Left kidney (tissue), 8 donors: Measurements from ENCODE around the gene TMPRSS11B. TPM values are rescaled to one million over a fixed set of nuclear protein-coding genes. Genes with fewer than 3 reads are reported as not detected.
A peak's percentile ranks its signal among the peaks of the same experiment; 100 is the strongest.
"Not testable (repeated sequence)": the region's sequence is repeated elsewhere in the genome, so short reads cannot be mapped to it uniquely, and the experiment has no call there.

Experiments
- DNase-seq: peaks from one replicate; pipeline ENCODE4 v3.0.0-alpha.2; 2013
- long read RNA-seq, 8 donors: transcript quantifications; one replicate each; lab custom pipeline, GENCODE V29; 2026
- polyA plus RNA-seq: library from polyadenylated mRNA; unstranded; fragments of 120-200 nt; gene quantifications from one replicate; pipeline ENCODE4 v1.2.1, GENCODE V29; 2013; ENCODE audit not compliant: insufficient read length

TMPRSS11B gene, protein sequence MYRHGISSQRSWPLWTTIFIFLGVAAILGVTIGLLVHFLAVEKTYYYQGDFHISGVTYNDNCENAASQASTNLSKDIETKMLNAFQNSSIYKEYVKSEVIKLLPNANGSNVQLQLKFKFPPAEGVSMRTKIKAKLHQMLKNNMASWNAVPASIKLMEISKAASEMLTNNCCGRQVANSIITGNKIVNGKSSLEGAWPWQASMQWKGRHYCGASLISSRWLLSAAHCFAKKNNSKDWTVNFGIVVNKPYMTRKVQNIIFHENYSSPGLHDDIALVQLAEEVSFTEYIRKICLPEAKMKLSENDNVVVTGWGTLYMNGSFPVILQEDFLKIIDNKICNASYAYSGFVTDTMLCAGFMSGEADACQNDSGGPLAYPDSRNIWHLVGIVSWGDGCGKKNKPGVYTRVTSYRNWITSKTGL
- polyA plus RNA-seq, result 0.08 TPM
- long read RNA-seq, donor 1, result 0 reads
- long read RNA-seq, donor 2, result 0 reads
- long read RNA-seq, donor 3, result 0 reads
- long read RNA-seq, donor 4, result 0 reads
- long read RNA-seq, donor 5, result 0 reads
- long read RNA-seq, donor 6, result 0 reads
- long read RNA-seq, donor 7, result 0 reads
- long read RNA-seq, donor 8, result 0 reads

DNA sequence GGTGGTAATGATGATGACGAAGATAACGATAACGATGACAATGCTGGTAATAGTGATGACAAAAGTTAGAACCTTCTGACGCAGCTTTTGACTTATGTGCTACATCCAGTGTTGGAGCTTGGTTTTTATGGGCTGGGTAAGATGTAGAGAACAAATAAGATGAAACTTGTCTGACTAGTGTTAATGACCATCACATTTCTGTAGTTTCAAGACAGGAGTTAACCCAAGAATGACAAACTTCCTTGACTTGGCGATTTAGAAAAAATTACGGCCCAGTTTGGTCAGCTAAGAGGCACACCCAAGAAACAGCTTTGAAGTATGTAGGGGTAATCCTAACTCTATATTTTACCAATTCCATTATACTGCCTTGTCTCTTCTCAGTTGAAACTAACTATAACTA is at the start of gene TMPRSS11B:
Gene TMPRSS11B (minus strand): TSS at position 101 of the 400 bp plus-strand sequence. CDS start 136 bp downstream, outside the sequence.
- no peak for DNase-seq

DNA sequence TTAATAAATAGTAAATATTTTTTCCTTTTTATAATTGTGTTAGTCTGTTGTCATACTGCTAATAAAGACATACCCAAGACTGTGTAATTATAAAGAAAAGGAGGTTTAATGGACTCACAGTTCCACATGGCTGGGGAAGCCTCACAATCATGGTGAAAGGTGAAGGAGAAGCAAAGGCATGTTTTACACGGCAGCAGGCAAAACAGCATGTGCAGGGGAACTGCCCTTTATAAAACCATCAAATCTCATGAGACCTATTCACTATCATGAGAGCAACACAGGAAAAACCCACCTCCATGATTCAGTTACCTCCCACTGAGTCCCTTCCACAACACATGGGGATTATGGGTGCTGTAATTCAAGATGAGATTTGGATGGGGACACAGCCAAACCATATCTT is 45.8 kb upstream of the TMPRSS11B start:
- no peak for DNase-seq

DNA sequence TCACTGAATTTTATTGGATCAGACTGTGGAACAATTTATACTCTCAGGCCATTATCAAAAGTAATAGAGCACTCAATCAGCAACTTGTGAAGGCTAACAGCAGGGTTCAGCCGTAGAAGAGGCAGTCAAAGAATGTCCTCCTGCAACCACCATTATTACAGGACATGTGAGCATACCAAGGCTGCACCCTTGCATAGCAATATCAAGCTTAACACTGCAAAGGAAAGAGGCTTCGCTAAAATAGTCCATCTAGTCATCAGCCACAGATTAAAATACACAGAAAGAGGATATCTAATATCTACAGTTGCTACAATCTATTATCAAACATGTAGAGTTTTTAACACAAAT is 42.9 kb upstream of the TMPRSS11B start:
- DNase-seq, result no peak

DNA sequence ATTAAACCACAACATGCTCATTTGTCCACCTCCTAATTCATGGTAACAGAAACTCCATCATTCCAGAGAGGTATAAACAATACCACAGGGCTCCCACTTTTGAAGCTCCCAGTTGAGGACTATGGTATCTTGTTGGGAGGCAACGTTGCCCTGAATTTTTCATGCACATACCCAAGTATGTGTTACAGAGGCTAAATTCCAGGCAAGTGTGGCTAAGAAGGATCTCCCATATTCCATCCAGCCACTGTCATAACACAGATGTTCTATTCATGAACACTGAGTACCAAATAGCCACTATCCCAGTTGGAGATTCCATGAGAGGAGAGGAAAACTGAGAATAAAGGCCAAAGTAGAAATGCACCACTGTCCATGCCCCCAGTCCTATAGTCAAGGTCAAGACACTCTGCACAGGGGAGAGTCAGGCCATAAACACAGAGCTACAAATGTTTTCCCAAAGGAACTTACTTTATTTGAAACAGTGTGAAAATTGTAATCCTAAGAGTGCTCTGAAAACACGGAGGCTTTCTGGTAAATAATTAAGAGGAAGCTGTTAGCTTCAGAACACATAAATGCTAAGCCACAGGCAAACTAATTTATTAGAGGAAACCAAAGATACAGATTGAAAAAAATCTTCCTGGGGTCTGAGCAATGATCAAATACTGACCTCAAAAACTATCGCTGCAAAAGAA is 42.4 kb upstream of the TMPRSS11B start:
- DNase-seq, result no peak

DNA sequence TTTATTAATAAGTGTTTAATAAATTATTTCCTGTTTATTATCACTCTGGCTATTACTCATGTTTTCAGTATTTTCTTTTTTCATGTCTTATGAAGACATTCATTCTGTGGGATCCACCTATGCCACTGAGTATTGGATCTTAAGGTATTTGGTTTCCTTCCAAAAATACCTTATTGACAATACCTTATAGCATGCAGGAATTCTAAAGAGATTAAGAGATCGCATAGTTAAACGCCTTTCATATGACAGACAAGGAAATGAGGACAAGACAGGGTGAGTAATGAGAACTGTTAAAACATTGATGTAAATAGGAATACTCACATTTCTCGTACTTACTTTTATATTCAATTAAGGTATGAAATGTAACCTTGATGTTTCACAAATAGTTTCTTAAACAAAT is 38.2 kb upstream of the TMPRSS11B start:
- DNase-seq, result no peak

DNA sequence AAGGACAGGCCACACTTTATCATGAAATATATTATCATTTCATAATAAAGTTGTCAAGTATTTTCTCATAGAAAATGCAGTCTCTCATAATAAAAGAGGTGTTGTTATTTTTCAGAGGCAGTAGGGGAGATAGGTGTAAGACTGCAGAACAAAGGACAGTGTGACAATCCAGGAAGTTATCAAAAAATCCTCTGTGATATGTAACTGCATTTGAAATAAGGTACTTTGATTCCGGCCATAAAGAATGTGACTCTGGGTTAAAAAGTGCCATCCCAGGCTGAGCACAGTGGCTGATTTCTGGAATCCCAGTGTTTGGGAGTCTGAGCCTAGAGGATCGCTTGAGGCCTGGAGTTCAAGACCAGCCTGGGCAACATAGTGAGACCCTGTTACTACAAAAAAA is 37.6 kb upstream of the TMPRSS11B start:
- DNase-seq, result no peak

DNA sequence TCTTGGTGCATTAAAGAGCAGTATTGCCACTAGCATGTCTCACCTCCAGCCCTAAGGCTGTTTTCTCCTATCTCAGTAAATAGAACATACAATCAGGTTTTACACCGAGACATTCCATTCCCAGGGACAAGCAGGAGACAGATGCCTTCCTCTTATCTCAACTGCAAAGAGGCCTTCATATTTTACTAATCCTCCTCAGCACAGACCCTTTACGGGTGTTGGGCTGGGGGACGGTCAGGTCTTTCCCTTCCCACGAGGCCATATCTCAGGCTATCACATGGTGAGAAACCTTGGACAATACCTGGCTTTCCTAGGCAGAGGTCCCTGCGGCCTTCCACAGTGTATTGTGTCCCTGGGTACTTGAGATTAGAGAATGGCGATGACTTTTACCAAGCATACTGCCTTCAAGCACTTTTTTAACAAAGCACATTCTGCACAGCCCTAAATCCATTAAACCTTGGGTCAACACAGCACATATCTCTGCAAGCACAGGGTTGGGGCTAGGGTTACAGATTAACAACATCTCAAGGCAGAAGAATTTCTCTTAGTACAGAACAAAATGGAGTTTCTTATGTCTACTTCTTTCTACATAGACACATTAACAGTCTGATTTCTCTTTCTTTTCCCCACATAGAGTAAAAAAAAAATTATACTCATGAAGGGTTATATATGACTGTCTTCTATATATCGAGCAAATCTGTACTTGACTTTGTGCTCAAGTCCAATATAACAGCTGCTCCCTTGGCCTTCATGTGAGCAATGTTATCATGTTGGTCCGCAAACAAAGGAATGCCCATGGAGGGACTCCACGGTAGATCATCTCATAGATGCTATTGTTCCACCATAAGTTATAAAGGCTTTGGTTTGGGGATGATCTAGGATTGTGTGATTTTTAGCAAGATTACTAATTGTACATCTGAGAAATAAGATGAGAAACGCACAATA is 36.6 kb upstream of the TMPRSS11B start:
- not testable (repeated sequence) for DNase-seq

DNA sequence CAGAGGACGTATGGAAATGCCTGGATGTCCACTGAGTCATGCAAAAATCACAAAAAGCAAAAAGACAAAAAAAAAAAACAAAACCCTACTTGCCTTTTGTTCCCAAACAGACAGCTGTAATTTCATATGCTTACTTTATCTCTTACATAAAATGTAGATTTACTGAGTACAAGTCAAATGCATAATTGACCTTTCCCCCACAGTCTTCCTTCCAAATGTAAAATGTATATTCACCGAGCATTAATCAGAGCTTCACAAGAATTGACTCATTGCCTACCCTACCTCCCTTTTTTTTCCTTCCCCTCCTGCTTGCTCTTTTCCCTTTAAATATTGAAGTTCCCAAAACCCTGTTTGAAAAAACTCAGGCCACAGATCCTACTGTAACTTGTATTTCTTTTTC is 32.5 kb upstream of the TMPRSS11B start:
- no peak for DNase-seq

DNA sequence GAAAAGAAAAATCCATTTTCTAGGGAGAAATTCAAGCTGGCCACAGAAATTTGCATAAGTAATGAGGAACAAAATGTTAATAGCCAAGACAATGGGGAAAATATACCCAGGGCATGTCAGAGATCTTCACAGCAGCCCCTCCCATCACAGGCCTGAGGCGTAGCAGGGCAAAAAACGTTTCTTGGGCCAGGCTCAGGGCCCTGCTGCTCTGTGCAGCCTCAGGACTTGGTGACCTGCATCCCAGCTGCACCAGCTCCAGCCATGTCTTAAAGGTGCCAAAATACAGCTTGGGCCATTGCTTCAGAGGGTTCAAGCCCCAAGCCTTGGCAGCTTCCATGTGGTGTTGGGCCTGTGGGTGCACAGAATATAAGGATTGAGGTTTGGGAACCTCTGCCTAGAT is 32.1 kb upstream of the TMPRSS11B start:
- DNase-seq, result no peak

DNA sequence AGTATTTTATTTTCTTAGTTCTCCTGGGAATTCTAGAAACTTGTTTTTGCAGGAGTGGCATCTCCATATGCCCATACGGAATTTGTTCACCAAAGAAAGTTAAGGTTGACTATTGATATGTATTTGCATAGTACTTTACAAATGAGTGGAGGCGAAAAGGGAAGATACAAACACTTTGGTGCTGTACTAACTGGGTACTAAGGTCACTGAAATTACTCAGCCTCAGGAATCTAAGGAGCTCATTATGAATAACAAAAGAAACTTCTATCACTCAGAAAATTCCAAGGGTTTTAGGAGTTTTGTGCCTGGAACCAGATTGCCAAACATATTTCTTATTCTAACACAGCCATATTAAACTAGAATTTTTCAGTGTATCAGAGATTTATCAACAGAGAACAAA is 27.4 kb upstream of the TMPRSS11B start:
- no peak for DNase-seq

DNA sequence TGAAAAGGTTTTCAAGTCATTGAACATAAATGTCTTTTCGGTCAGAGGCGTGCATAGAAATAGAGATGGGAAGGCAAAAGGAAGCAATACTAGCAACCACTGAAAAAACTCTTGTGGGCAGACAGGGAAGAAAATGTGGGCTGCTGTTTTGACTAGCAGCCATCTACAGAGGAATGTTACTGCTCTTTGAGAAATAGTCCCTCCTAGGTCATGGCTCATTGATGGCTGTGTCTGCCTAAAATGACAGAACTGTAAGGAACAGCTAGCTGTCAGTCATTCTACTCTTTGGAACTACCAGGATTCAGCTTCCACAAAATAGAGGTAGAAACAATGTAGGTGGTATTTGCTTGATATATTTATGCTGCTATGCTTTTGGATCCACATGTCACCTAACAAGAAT is 26.9 kb upstream of the TMPRSS11B start:
- DNase-seq, result no peak

DNA sequence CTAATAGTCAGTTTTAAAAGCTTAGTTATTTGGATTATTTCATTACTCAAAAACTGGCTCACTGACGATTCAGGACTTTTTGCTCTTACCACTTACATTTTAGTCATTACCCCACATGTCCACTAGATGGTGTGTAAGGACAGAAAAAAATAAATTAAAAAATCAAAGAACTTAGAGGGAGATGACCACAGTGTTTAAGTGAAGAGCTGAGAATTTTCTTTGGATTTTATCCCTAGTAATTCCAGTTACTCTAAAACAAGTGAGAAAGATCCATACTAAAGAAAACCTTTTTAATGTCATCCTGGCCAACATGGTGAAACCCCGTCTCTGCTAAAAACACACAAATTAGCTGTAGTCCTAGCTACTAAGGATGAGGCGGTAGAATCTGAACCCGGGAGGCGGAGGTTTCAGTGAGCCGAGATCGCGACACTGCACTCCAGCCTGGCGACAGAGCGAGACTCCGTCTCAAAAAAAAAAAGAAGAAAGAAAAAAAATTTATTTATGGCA is 26.4 kb upstream of the TMPRSS11B start:
- peak; percentile 75 for DNase-seq

DNA sequence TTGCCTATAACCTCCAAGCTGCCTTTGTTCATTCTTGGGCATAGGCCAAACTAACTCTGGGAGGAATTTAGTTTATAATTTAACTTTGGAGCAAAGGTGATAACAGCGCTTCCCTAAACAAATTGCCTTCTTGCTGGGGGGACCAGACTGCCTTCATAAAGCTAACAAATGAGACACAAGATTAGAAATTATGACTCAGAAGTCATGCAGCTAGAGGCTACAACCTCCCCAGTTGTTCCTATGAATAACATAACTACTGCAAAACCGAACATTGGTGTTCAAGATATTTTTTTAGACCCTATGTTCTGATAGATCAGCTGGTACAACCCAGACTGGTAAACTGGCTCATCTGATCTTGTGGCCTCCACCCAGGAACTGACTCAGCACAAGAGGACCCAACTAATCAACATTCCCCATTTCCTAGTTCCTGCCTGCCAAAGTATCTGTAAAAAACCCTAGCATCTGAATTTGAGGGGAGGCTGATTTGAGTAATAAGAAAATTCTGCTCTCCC is 22.0 kb upstream of the TMPRSS11B start:
- DNase-seq, result no peak

DNA sequence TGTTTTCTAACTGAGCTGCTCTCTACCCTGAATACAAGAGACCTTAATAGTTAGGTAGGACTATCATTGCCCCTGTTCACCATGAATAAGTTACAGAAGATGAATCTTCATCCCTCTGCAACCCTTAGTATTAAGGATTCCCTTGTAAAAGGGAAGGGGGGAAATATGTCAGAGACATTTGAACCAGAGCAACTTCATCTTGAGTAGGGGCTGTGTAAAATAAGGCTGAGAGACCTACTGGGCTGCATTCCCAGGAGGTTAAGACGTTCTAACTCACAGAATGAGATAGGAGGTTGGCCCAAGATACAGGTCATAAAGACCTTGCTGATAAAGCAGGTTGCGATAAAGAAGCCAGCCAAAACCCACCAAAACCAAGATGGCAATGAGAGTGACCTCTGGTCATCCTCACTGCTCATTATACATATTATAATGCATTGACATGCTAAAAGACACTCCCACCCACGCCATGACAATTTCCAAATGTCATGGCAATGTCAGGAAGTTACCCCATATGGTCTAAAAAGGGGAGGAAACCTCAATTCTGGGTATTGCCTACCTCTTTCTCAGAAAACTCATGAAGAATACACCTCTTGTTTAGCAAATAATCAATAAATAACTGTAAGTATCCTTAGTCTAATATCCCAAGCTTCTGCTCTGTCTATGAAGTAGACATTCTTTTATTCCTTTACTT is 19.5 kb upstream of the TMPRSS11B start:
- no peak for DNase-seq

DNA sequence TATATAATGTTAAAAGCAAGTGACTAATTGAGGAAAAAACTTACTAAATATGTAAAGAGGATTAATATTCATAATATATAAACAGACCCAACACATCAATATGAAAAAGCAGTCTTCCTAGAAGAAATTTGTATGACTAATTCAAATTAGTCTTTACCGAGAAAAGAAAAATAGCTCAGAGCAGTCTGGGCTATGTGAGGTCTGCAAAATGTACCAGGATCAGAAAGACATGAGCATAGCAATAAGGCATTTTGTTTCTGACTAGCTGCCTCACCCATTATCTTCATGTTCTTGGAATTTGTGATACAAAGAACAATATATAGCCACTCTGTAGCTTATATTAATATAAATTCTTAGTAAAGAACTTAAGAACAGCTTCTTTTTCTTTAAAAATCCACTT is 13.7 kb upstream of the TMPRSS11B start:
- no peak for DNase-seq

DNA sequence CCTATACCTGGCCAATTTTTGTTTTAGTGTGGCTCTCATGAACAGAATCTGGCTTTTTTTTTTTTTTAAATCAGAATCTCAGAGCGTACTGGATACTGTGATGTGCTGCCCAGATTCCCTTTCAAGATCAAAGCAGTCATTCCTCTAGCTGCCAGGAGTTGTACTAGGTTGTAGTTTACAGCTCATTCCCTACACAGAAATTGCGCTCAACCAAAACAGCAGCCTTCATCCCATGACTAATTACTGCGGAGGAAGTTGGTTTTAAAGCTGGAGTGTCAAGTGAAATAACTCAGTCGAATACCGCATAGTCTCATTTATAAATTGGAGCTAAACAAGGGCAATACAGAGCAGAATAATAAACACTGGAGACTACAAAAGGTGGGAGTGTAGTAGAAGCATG is 12.2 kb upstream of the TMPRSS11B start:
- DNase-seq, result peak; percentile 20

DNA sequence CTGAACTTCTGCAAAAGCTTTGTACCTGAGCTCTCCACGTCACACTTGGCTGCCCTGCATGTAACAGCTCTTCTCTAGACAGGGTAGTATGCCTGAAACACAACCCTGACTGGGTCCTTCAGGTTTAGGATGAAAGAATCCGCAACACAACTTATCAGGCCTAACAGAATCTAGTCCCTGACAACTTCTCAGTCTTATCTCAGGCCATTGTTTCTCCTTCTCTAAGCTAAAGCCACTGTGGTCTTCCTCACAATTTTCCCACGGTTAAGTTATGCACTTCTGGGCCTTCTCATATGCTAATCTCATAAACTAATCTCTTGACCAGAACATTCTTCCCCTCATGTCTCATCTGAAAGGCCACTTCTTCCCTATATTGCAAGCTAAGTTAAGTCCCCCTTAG is 10.8 kb upstream of the TMPRSS11B start:
- no peak for DNase-seq

DNA sequence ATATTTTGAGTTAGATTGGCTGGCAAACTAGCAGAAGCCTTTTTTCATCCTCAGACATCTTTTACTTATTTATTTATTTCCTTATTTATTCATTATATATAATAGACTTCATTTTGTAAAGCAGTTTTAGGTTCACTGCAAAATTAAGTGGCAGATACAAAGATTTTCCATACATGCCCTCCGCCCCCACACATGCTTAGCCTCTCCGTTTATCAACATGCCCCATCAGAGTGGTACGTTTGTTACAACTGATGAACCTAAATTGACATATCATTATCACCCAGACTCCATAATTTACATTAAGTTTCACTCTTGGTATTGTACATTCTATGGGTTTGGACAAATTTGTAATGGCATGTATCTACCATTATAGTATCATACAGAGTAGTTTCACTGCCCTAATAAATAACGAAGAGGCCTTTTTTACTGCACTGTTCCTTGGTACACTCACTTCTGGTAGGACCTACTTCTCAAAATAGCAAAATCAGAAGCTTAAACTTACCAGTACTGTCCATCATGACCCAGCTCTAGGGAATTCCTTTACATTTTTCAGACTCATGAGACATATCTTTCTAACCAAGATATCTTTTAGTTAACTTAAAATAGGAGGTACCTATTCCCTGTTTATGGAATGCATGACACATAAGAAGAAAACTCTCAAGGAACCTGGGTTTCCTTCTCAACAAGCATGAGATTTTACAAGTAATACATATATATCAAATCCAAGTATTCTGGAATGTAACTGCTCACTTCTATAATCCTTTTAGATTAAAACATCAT is 4.8 kb upstream of the TMPRSS11B start:
- no peak for DNase-seq

DNA sequence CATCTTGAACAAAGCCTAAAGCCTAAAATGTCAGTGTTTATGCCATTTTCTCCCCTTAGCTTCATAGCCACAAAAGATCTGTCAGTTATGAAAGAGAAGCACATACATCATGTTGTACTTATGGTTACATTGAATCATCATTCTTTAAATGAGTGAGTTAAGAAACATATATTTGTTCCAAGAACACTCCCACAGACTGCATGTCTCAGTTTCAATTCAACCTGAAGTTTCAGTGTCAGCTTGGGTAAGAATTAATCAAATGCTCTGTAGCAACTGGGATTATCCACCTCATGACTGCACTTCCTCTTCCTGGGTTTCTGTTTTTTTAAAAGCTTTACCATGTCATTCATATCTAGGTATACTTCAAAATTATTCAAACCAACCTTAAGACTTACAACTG is 3.9 kb upstream of the TMPRSS11B start:
- no peak for DNase-seq

DNA sequence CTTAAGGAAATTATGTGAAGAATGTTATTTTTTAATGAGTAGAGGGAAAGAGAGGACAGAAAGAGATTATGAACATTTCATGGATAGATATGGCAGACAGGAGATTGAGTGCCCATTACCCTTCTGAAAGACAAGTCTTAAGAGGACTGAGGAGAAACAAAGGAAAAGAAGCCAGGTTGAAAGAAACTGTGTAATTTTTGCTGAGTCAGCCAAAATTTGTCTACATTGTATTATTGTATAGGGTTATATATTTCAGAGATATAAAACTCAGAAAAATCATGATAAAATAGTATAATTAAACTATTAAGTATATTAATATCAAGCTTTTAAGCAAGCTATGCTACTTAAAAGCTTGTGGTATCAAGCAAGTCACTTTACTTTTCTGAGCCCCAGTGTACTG is 4.9 kb downstream of the TMPRSS11B start:
- no peak for DNase-seq
